ENCODE data around the gene GRID1.

GRID1 gene

DNA sequence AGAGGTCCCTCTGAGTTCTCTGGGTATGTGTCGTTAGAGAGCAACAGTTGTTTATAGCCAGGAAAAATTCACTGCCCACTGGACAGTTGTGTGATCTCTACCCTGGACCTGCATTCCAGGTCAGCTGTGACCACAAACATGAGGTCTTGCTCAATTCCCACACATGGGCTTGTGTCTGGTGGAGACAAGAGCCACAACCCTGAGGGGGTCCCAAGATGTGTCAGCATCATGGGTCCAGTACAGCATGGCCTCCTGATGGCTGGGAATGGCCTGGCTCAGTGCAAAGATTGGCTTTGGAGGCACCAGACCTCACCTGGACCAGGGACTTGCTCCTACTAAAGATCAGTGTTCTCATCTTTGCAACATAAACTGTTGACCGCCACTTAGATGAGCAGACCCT, 751.6 kb downstream of the GRID1 start:
- DNase-seq (ENCODE audit: low read depth), result no peak

DNA sequence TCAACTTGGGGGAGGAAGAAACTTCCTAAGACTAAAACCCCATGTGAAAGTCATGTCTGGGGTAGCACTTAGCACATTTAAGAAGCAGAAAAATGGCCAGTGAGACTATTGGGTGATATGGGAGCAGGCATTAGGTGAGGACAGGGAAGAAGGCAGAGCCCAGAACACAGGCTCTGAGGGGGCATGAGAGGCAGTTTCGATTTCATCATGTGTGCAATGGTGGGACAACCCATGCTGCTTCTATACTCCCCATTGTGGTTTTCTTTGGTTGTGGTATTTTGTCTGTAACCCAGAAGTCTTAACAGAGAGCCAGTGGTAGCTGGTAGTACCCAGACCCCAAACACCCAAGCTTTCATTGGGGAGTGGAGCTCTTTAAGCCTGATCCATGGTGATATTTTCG, 752.0 kb downstream of the GRID1 start:
- no peak for DNase-seq (ENCODE audit: low read depth)

DNA sequence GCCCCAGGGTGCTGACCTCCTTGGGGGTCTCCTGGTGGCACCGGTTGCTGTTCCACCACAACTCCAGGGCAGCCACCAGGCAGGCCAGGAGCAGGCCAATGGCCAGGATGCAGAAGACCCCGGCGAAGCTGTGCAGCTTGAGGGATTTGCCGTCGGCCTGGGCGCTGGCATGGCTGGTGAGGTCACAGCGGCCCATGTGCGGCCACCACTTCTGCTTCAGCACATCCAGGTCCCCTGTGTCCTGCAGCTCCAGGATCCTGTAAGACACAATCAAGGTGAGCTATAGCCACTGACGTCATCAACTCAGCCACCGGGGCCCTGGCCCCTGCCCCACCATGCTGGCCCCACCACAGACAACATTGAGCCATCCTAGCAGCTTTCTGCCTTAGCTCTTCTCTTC, 753.2 kb downstream of the GRID1 start:
- DNase-seq (ENCODE audit: low read depth), result no peak

- DNase-seq (ENCODE audit: low read depth), result no peak
Measured at GRCh38 chr10:85612833-85613232, 753.8 kb downstream of the GRID1 start.

GRCh38 chr10:85612378-85612775, 754.2 kb downstream of the GRID1 start:
- no peak for DNase-seq (ENCODE audit: low read depth)

GRCh38 chr10:85611746-85612377, 754.7 kb downstream of the GRID1 start:
- no peak for DNase-seq (ENCODE audit: low read depth)

- no peak for DNase-seq (ENCODE audit: low read depth)
Measured at GRCh38 chr10:85611093-85611740, 755.4 kb downstream of the GRID1 start.

DNA sequence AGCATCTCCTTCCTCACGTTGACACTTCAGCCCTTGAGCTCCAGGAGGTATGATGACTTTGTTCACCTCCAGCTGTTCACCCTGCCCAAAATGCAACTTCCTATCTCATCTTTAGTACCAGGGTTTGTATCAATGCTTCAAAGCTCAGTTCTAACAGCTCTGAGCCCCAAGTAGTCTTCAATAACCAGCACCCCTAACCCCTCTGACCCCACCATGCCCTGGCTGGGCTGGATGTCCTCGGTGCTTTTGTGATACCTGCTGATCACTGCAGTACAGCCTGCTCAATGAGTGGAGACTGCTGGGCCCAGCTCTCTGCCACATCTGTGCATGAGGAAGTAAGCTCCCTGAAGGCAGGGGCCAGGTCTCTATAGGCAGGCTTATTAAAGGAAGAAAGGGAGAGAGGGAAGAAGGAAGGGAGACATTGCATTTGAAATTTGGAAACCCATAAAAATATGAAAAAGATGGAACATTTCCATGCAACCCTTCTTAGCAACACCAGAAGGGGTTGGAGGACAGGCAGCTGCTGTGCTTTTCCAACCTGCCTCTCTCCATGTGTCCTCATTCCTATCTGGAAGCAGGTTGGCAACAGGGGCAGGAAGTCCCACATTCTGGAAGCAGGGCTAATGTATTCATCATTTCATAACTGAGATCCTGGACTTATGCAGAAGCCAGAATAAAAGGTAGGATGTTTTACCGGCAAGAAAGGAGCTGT, 756.1 kb downstream of the GRID1 start:
- no peak for DNase-seq (ENCODE audit: low read depth)

DNA sequence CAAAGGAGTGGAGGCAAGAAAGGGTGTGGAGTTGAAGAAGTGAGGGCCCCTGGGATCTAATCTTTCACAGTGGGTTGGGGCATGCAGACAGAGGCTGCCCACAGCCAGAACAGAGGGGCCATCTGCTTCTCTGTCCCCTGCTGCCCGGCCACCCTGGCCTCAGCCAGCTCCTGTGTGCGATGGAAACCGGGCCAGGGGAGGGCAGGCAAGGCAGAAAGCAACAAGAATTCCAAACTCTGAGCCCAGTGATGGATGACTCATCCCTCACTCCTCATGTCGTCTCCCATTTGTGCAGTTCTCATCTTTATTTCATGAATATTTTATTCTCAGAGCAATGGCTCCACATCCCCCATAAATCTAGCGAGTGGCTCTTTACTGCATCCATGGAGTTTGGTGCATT, 757.1 kb downstream of the GRID1 start:
- DNase-seq (ENCODE audit: low read depth), result no peak

- no peak for DNase-seq (ENCODE audit: low read depth)
Measured at GRCh38 chr10:85608706-85609105, 757.9 kb downstream of the GRID1 start.

GRCh38 chr10:85607043-85607695, 759.4 kb downstream of the GRID1 start:
- no peak for DNase-seq (ENCODE audit: low read depth)

DNA sequence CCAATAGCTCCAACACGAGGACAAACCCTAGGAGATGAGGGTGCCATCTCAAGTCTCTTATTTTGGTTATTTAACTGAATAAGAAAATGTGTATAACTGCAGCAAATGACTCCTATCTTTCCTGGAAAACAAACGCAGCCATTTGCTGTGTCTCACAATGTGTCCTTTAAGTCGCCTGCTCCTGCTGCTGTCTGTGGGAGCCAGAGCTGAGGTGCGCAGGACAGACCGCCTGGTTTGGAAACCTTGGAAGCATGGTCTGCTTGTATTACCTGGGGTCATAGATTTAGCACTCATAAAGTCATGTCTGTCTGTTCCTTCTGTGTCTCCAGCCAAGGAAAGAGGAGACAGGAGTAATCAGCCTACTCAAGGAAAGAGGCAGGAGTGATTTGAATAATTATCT, 760.2 kb downstream of the GRID1 start:
- DNase-seq (ENCODE audit: low read depth), result no peak

- no peak for DNase-seq (ENCODE audit: low read depth)
Measured at GRCh38 chr10:85604884-85605283, 761.7 kb downstream of the GRID1 start.

DNA sequence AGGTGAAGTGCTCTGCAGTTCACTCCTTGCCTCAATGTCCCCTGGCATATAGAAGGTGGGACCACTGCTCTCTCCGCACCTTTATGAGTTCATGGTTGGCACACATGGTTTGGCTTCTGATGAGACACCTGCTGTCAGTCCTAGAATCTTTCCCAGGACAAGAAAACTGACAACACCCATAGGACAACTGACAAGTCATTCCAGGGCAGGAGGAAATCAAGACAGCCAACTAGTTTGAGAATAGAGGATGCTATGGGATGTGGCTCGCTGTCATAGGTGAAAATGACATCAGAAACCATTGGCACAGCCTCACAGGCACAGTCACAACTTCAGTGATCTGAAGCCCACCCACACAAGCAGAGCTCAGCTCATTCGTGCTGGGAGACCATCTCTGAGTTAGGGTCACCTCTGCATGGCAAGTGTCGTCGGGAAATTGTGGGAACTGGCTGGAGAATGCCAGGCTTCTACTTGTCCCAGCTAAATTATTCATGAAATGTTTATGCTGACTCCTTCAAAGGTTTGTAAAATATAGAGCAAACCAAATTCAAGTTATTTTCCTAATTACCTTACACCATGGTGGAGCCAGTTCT, 762.4 kb downstream of the GRID1 start:
- DNase-seq (ENCODE audit: low read depth), result no peak

GRCh38 chr10:85603151-85603940, 763.2 kb downstream of the GRID1 start:
- DNase-seq (ENCODE audit: low read depth), result no peak

GRCh38 chr10:85602713-85603112, 763.9 kb downstream of the GRID1 start:
- DNase-seq (ENCODE audit: low read depth), result no peak

DNA sequence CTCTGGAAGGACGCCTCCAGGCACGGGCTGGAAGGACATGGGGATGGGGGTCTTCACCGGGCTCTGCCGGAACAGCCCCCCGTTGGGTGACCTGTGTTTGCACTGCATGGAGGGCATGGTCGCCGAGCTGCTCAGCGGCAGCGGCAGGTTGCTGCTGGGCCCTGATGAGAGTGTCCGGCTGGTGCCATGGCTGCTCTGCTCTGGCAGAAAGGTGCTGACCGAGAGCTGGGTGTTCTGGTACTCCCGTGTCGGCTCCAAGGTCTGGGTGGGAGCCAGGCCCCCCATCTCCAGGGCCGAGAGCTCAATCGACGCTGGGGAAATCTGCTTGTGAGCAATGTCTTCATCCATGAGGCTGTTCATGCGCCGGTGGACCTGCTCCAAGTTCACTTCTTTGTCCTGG, 764.3 kb downstream of the GRID1 start:
- no peak for DNase-seq (ENCODE audit: low read depth)

DNA sequence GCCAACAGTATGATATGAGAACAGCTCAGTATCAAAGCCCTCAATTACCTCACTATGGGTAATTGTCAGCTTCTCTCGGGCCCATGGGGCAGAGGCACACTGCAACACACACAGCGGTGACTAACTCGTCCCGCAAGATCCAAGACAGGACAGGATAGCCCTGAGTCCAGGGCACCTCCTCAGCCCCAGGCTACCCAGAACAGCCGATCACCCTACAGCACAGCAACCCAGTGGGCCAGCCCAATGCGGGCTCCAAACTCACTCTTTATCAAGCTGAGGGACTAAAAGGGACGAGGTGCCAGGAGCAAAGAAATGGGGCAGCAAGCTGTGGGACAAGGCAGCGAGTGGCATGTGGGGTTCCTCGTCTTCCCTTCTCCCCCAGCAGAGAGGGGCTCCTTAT, 765.1 kb downstream of the GRID1 start:
- no peak for DNase-seq (ENCODE audit: low read depth)

DNA sequence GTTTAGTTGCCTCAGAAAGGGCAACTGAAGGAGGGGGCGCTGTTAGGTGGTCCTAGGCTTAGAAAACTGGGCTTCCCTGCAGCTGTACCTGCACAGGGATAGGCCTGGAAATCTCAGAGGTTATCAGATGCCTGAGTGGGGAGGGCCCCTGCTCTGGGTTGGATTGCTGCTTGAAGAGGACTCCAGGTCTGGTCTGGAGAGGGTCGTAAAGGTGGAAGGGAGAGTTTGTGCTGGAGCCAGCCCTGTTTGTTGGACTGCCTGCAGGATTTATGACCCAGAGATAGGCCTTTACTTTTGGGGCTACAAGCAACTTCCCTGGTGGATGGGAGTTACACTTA, 765.9 kb downstream of the GRID1 start:
- DNase-seq (ENCODE audit: low read depth), result no peak

DNA sequence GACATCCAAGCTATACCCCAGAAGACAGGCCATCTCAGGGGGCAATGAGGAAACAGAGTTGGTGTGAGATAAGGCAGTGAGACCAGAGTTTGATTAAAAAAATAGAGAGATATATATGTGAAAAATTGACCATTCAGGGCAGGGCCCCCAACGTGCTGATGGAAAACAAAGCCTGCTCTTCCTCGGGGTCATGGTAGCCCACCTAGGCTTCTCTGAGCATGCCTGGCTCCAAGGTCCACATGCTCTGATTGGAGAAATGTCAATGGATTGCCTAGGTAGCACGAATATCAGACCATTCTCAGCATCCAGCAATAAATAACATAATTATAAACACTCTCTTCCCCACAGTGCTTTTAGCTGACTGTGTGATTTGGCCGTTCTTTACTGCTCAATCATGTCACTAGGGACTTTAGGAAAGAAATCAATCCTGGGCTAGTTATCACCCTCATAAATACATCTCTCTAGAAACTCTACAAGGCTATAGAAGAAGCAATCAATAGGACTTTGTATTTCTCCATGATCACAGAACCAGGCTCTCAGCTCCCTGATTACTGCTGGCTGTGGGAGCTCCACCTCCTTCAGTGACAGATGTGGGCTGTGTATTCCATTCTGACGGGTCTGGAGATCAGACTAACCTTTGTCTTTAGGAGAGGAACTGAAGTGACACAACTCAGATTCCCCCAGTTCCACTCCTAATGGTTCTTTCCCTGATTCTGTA, 766.4 kb downstream of the GRID1 start:
- DNase-seq (ENCODE audit: low read depth), result no peak

GRCh38 chr10:85599081-85599480, 767.5 kb downstream of the GRID1 start:
- DNase-seq (ENCODE audit: low read depth), result no peak

Measured in stromal cell of bone marrow (primary cell).